Measurements from ENCODE around the gene CHD2. TPM values are rescaled to one million over a fixed set of nuclear protein-coding genes. Genes with fewer than 3 reads are reported as not detected.

CHD2 gene
- total and polyA plus RNA-seq, 4 donors, result 13.9 to 90.2 (median 49.4) TPM

DNA sequence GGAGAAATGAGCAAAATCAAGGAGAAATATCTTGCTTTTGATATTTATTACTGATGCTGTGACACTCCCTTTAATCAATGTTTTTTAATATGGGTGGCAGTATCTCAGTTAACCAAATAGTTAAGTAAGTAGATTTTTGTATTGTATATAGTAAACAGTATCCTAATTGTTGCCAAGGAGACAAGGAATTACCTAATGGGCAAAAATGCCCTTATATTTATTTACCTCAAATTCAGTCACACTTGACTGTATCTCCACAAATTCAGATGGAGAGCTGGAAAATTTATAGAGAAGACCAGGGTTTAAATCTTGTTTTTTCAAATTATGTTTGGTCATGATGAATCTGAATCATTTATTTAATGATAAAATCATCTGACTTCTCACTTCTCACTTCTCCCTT is 3.6 kb upstream of the CHD2 start:
- no peaks in the 10 kb centered on the region for H3K9me3 ChIP-seq (ENCODE audit: control insufficient read depth in 4 of 4, low read length in 3 of 4)
- H3K4me1 ChIP-seq (ENCODE audit: control insufficient read depth in 4 of 4, insufficient read depth in 4 of 4, low read length in 3 of 4), result peaks cover 1 to 9% (median 4%) of the 10 kb centered on the region in 4 donors

DNA sequence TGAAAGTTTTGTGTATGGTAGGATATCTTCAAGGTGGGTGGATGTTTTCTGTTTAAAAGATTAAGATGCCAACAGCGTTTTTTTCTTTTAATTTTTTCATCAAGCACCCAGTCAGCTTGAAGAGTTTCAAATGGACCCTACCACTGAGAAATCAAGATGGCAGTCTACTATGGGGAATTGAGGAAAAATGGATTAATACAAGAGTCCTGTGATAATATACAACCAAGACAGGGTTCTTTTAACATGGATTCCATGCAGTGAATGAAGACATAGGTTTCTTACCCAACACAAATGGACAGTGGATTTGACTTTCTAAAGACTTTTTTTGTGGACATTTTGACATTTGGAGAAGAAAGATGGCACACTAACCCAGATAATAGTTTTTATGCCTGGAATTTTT is 2.5 kb upstream of the CHD2 start:
- WGBS, result 91% methylated on average over 1 of the region's 1 CpG
- H3K9me3 ChIP-seq (ENCODE audit: control insufficient read depth in 4 of 4, low read length in 3 of 4), result no peaks in the 10 kb centered on the region
- peaks cover 0 to 29% (median 21%) of the 10 kb centered on the region in 4 donors for H3K36me3 ChIP-seq (ENCODE audit: control insufficient read depth in 4 of 4, insufficient read depth in 3 of 4, low read depth in 1 of 4, low read length in 3 of 4)
- no peak overlapping the region for H3K9ac ChIP-seq (ENCODE audit: low read depth in 1 of 2, low read length in 2 of 2)
- TF ChIP-seq, protein P1, sequence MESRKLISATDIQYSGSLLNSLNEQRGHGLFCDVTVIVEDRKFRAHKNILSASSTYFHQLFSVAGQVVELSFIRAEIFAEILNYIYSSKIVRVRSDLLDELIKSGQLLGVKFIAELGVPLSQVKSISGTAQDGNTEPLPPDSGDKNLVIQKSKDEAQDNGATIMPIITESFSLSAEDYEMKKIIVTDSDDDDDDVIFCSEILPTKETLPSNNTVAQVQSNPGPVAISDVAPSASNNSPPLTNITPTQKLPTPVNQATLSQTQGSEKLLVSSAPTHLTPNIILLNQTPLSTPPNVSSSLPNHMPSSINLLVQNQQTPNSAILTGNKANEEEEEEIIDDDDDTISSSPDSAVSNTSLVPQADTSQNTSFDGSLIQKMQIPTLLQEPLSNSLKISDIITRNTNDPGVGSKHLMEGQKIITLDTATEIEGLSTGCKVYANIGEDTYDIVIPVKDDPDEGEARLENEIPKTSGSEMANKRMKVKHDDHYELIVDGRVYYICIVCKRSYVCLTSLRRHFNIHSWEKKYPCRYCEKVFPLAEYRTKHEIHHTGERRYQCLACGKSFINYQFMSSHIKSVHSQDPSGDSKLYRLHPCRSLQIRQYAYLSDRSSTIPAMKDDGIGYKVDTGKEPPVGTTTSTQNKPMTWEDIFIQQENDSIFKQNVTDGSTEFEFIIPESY (IDR thresholded peaks at IDR 0.05), result no peak
- no peak for TF ChIP-seq FOXA2 (IDR thresholded peaks at IDR 0.05)
- no peak for TF ChIP-seq HNF4G (IDR thresholded peaks at IDR 0.05)
- TF ChIP-seq, protein P2, sequence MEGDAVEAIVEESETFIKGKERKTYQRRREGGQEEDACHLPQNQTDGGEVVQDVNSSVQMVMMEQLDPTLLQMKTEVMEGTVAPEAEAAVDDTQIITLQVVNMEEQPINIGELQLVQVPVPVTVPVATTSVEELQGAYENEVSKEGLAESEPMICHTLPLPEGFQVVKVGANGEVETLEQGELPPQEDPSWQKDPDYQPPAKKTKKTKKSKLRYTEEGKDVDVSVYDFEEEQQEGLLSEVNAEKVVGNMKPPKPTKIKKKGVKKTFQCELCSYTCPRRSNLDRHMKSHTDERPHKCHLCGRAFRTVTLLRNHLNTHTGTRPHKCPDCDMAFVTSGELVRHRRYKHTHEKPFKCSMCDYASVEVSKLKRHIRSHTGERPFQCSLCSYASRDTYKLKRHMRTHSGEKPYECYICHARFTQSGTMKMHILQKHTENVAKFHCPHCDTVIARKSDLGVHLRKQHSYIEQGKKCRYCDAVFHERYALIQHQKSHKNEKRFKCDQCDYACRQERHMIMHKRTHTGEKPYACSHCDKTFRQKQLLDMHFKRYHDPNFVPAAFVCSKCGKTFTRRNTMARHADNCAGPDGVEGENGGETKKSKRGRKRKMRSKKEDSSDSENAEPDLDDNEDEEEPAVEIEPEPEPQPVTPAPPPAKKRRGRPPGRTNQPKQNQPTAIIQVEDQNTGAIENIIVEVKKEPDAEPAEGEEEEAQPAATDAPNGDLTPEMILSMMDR (IDR thresholded peaks at IDR 0.05; ENCODE audit: low read depth, low read length, missing input control), result no peak
- TF ChIP-seq HNF4A (conservative IDR thresholded peaks at IDR 0.05), result no peak
- no peak for TF ChIP-seq EGR1 (IDR thresholded peaks at IDR 0.05; ENCODE audit: low read depth in 2 of 2)
- no peak for TF ChIP-seq GABPA (IDR thresholded peaks at IDR 0.05 in 1 of 2, conservative IDR thresholded peaks at IDR 0.05 in 1 of 2)
- TF ChIP-seq TAF1 (conservative IDR thresholded peaks at IDR 0.05), result no peak
- TF ChIP-seq RXRA (IDR thresholded peaks at IDR 0.05), result no peak
- no peak for TF ChIP-seq YY1 (IDR thresholded peaks at IDR 0.05)
- TF ChIP-seq, protein P3, sequence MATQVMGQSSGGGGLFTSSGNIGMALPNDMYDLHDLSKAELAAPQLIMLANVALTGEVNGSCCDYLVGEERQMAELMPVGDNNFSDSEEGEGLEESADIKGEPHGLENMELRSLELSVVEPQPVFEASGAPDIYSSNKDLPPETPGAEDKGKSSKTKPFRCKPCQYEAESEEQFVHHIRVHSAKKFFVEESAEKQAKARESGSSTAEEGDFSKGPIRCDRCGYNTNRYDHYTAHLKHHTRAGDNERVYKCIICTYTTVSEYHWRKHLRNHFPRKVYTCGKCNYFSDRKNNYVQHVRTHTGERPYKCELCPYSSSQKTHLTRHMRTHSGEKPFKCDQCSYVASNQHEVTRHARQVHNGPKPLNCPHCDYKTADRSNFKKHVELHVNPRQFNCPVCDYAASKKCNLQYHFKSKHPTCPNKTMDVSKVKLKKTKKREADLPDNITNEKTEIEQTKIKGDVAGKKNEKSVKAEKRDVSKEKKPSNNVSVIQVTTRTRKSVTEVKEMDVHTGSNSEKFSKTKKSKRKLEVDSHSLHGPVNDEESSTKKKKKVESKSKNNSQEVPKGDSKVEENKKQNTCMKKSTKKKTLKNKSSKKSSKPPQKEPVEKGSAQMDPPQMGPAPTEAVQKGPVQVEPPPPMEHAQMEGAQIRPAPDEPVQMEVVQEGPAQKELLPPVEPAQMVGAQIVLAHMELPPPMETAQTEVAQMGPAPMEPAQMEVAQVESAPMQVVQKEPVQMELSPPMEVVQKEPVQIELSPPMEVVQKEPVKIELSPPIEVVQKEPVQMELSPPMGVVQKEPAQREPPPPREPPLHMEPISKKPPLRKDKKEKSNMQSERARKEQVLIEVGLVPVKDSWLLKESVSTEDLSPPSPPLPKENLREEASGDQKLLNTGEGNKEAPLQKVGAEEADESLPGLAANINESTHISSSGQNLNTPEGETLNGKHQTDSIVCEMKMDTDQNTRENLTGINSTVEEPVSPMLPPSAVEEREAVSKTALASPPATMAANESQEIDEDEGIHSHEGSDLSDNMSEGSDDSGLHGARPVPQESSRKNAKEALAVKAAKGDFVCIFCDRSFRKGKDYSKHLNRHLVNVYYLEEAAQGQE (IDR thresholded peaks at IDR 0.05), result no peak
- H3K4me3 ChIP-seq (ENCODE audit: low read depth in 1 of 3, low read length in 3 of 3), result no peak overlapping the region
- H3K4me1 ChIP-seq (ENCODE audit: control insufficient read depth in 4 of 4, insufficient read depth in 4 of 4, low read length in 3 of 4), result peaks cover 1 to 9% (median 6%) of the 10 kb centered on the region in 4 donors
- no peak overlapping the region for H3K27ac ChIP-seq (ENCODE audit: low read depth in 1 of 2, low read length in 2 of 2)
- H3K27me3 ChIP-seq (ENCODE audit: control insufficient read depth in 4 of 4, insufficient read depth in 4 of 4, low read length in 3 of 4), result no peaks in the 10 kb centered on the region
- DNase-seq (ENCODE audit: low spot score), result no peak

More for the DNA sequence above, 3.6 kb upstream of the CHD2 start:
- Histone ChIP-seq H3K27ac (ENCODE audit: low read depth in 1 of 2, low read length in 2 of 2) (no peak overlapping the region), H3K36me3 (ENCODE audit: control insufficient read depth in 4 of 4, insufficient read depth in 3 of 4, low read depth in 1 of 4, low read length in 3 of 4) (peaks cover 0 to 39% (median 30%) of the 10 kb centered on the region in 4 donors), H3K27me3 (ENCODE audit: control insufficient read depth in 4 of 4, insufficient read depth in 4 of 4, low read length in 3 of 4) (no peaks in the 10 kb centered on the region), H3K4me3 (ENCODE audit: low read depth in 1 of 3, low read length in 3 of 3) (no peak overlapping the region), H3K9ac (ENCODE audit: low read depth in 1 of 2, low read length in 2 of 2) (no peak overlapping the region)
- TF ChIP-seq SP1 (IDR thresholded peaks at IDR 0.05), result no peak
- no peak for TF ChIP-seq FOXA1 (IDR thresholded peaks at IDR 0.05)
- no peak for TF ChIP-seq JUND (IDR thresholded peaks at IDR 0.05)
- no peak for TF ChIP-seq FOXA2 (IDR thresholded peaks at IDR 0.05)
- no peak for DNase-seq (ENCODE audit: low spot score)
